OCI-LY7 (cell line): ENCODE results near the gene MDGA2. TPM values are rescaled to one million over a fixed set of nuclear protein-coding genes. Genes with fewer than 3 reads are reported as not detected.

Experiments
- BruUV-seq: library from RNA; stranded (reverse); fragments of 400-500 nt; replicated peaks from 2 replicates; lab custom pipeline; 2021; lab: Mats Ljungman, UMichigan
- CTCF ChIA-PET: fragments of 300-600 bp; sonication (Branson Sonifier 250); formaldehyde crosslinking; loops from one replicate; lab custom pipeline; 2022; ENCODE audit warnings: antibody characterized with exemption; ENCODE audit not compliant: unreplicated experiment; lab: Charles Lee
- POLR2A ChIA-PET: fragments of 300-600 bp; sonication (Branson Sonifier 250); formaldehyde crosslinking; loops from one replicate; lab custom pipeline; 2022; ENCODE audit warnings: antibody characterized with exemption; lab: Charles Lee
- DNase-seq: peaks from one replicate; pipeline ENCODE4 v3.0.0-alpha.2; 2015; ENCODE audit warnings: low spot score
- H2AFZ ChIP-seq: fragments of 200-600 bp; sonication (generic), shearing (Covaris generic); 2 replicates; pipeline ENCODE4 v1.6.1; 2014; ENCODE audit warnings: mild to moderate bottlenecking, antibody characterized with exemption, low read length, moderate library complexity
- H3K27ac ChIP-seq: fragments of 200-600 bp; sonication (generic); 2 replicates; pipeline ENCODE4 v1.5.1; 2014; ENCODE audit warnings: mixed run types, low read depth, mild to moderate bottlenecking, moderate library complexity, low read length, inconsistent platforms; ENCODE audit not compliant: poor library complexity, severe bottlenecking
- H3K36me3 ChIP-seq: fragments of 200-600 bp; sonication (generic); 2 replicates; pipeline ENCODE4 v1.6.1; 2014; ENCODE audit warnings: mild to moderate bottlenecking, antibody characterized with exemption, low read length, moderate library complexity, mixed read lengths; ENCODE audit not compliant: insufficient read depth
- H3K4me1 ChIP-seq: fragments of 200-600 bp; sonication (generic); 2 replicates; pipeline ENCODE4 v1.5.1; 2014; ENCODE audit warnings: mild to moderate bottlenecking, low read length; ENCODE audit not compliant: insufficient read depth, poor library complexity, severe bottlenecking
- H3K4me2 ChIP-seq: fragments of 200-600 bp; sonication (generic); 2 replicates; pipeline ENCODE4 v1.6.1; 2014; ENCODE audit warnings: mild to moderate bottlenecking, low read length
- H3K4me3 ChIP-seq: fragments of 200-600 bp; sonication (generic); 2 replicates; pipeline ENCODE4 v1.5.1; 2014; ENCODE audit warnings: mild to moderate bottlenecking, low read depth, low read length; ENCODE audit not compliant: poor library complexity, severe bottlenecking
- H3K79me2 ChIP-seq: fragments of 200-600 bp; sonication (generic); 2 replicates; pipeline ENCODE4 v1.6.1; 2016; ENCODE audit warnings: low read depth, mild to moderate bottlenecking, low read length, moderate library complexity, mixed read lengths; ENCODE audit not compliant: insufficient read depth
- H3K9me2 ChIP-seq: fragments of 200-600 bp; sonication (generic); 2 replicates; pipeline ENCODE4 v1.6.1; 2016; ENCODE audit warnings: mild to moderate bottlenecking, low read length, mixed read lengths; ENCODE audit not compliant: insufficient read depth
- H3K9me3 ChIP-seq: fragments of 200-600 bp; sonication (generic); 2 replicates; pipeline ENCODE4 v1.6.1; 2014; ENCODE audit warnings: mild to moderate bottlenecking, mixed run types, low read length, mixed read lengths
- H4K20me1 ChIP-seq: fragments of 200-600 bp; sonication (generic); 2 replicates; pipeline ENCODE4 v1.6.1; 2014; ENCODE audit warnings: mild to moderate bottlenecking, antibody characterized with exemption, low read length, moderate library complexity, mixed read lengths; ENCODE audit not compliant: insufficient read depth
- EZH2phosphoT487 ChIP-seq: fragments of 200-600 bp; sonication (generic); IDR thresholded peaks from 2 replicates; pipeline ENCODE4 v1.6.1; 2018; ENCODE audit warnings: low read depth, borderline replicate concordance, mild to moderate bottlenecking, mixed run types, antibody characterized with exemption, low read length, moderate library complexity, mixed read lengths
- intact Hi-C: fragments of 100-400 bp; cut with micrococcal nuclease; formaldehyde crosslinking; loops from one replicate; pipeline ENCODE4 v1.10.0; 2022; ENCODE audit not compliant: unreplicated experiment
- total RNA-seq, 2 experiments: library from RNA; depleted of rRNA in 1 of 2; stranded (reverse); fragments of >200 nt in 1 of 2; shearing (Covaris generic) in 1 of 2; gene quantifications; 2 replicates each; pipeline ENCODE4 v1.2.3, GENCODE V29; 2014 to 2022
- TF ChIP-seq, protein P1 (sequence below): fragments of 200-600 bp; sonication (generic); conservative IDR thresholded peaks from 2 replicates; pipeline ENCODE4 v1.5.1; 2014; ENCODE audit warnings: mild to moderate bottlenecking, antibody characterized with exemption, low read length, moderate library complexity, mixed read lengths

The MDGA2 gene
- total RNA-seq, 2 experiments from 2014 or later = not detected

GRCh38 chr14:46999661-47000060 is 675.7 kb downstream of the MDGA2 start:
- intact Hi-C loops = no loop called here
- no TSS peak for BruUV-seq
- no peak for DNase-seq
- Histone ChIP-seq H4K20me1 (no peaks in the 10 kb centered on the region), H3K4me3 (no peak overlapping the region), H3K79me2 (no peaks in the 10 kb centered on the region), H3K4me2 (no peak overlapping the region), H3K9me3 (no peaks in the 10 kb centered on the region), H3K4me1 (no peaks in the 10 kb centered on the region), H2AFZ (no peak overlapping the region), H3K27ac (no peak overlapping the region), H3K36me3 (no peaks in the 10 kb centered on the region), H3K9me2 (no peaks in the 10 kb centered on the region)
- POLR2A ChIA-PET = interaction anchor here (2.8 kb wide), 1 partner anchor 11 kb away, joined by 9 read pairs; no protein-coding TSS in a partner anchor
- CTCF ChIA-PET = no interaction called here
- TF ChIP-seq, protein P1, sequence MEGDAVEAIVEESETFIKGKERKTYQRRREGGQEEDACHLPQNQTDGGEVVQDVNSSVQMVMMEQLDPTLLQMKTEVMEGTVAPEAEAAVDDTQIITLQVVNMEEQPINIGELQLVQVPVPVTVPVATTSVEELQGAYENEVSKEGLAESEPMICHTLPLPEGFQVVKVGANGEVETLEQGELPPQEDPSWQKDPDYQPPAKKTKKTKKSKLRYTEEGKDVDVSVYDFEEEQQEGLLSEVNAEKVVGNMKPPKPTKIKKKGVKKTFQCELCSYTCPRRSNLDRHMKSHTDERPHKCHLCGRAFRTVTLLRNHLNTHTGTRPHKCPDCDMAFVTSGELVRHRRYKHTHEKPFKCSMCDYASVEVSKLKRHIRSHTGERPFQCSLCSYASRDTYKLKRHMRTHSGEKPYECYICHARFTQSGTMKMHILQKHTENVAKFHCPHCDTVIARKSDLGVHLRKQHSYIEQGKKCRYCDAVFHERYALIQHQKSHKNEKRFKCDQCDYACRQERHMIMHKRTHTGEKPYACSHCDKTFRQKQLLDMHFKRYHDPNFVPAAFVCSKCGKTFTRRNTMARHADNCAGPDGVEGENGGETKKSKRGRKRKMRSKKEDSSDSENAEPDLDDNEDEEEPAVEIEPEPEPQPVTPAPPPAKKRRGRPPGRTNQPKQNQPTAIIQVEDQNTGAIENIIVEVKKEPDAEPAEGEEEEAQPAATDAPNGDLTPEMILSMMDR = no peak
- no peak for TF ChIP-seq EZH2phosphoT487

DNA sequence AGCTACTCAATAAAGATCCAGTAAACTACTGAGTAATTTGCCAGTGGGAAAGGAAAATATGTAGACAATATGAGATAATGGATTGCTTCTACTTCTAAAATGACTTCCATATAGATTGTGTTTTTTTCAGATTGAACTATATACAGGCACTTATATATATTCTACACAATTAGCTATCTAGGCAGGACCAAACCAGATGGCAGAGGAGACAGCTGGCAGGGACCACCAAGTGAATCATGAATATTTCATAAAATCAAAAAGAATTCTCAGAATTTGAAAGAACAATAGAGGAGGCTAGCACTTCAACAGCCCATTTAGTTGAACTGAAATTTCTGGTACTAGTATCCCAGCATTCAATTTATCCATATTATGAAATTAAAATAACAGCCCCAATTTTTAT is 685.8 kb downstream of the MDGA2 start:
- H3K4me2 ChIP-seq = no peak overlapping the region
- H3K9me2 ChIP-seq = no peaks in the 10 kb centered on the region
- no peaks in the 10 kb centered on the region for H3K36me3 ChIP-seq
- H4K20me1 ChIP-seq = no peaks in the 10 kb centered on the region
- no peaks in the 10 kb centered on the region for H3K9me3 ChIP-seq
- no peak overlapping the region for H3K4me3 ChIP-seq
- no peak for TF ChIP-seq EZH2phosphoT487
- TF ChIP-seq, protein P1 = no peak
- DNase-seq = no peak
- no TSS peak for BruUV-seq
- ChIA-PET CTCF (no interaction called here), POLR2A (interaction anchor here (0.7 to 2.6 kb wide), 3 partner anchors 10 to 205 kb away, joined by 3 to 9 read pairs (median 3); no protein-coding TSS in a partner anchor)
- no peaks in the 10 kb centered on the region for H3K79me2 ChIP-seq
- intact Hi-C loops = no loop called here
- no peak overlapping the region for H2AFZ ChIP-seq
- no peak overlapping the region for H3K27ac ChIP-seq
- H3K4me1 ChIP-seq = no peaks in the 10 kb centered on the region

DNA sequence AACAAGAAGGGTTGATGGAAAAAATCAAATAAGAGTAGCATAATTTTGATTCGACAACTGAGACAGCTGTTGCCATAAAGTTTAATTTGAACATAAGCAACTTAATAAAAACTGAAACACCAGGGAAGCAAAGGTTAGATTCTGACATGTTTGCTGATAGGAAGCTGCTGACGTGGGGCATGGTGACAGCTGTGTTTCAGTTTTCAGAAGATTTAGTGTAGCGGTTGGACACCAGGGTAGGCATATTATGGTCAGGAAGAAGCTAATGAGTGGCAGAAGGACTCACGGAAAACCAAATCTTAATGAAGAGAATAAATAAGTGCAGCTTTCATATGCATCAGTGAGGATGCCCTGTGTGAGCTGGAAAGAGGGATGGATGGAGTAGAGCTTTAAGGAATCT is 687.1 kb downstream of the MDGA2 start:
- Histone ChIP-seq H3K36me3 (no peaks in the 10 kb centered on the region), H2AFZ (no peak overlapping the region), H3K27ac (no peak overlapping the region), H4K20me1 (no peaks in the 10 kb centered on the region), H3K9me2 (no peaks in the 10 kb centered on the region), H3K4me1 (no peaks in the 10 kb centered on the region), H3K79me2 (no peaks in the 10 kb centered on the region), H3K4me3 (no peak overlapping the region), H3K9me3 (no peaks in the 10 kb centered on the region), H3K4me2 (no peak overlapping the region)
- ChIA-PET CTCF (no interaction called here), POLR2A (interaction anchor here (2.6 kb wide), 1 partner anchor 11 kb away, joined by 9 read pairs; no protein-coding TSS in a partner anchor)
- no TSS peak for BruUV-seq
- no peak for DNase-seq
- TF ChIP-seq EZH2phosphoT487 = no peak
- TF ChIP-seq, protein P1 = no peak
- intact Hi-C loops = no loop called here
